Aorta (tissue), 5 donors: Measurements from ENCODE around the gene HOXA5. TPM values are rescaled to one million over a fixed set of nuclear protein-coding genes. Genes with fewer than 3 reads are reported as not detected.

Experiments used
- ATAC-seq: fragments of 200-7000 bp; cut with Tn5 transposase; one replicate; pipeline ENCODE4 v1.9.1; 2022; ENCODE audit warnings: moderate library complexity; ENCODE audit not compliant: low FRiP score
- DNase-seq, 2 donors: peaks; one replicate each; pipeline ENCODE4 v3.0.0-alpha.2; 2020
- H3K27ac ChIP-seq, 2 donors: one replicate each; pipeline ENCODE4 v1.5.1; 2013; ENCODE audit warnings: low read length in 2 of 2, mild to moderate bottlenecking in 2 of 2, moderate library complexity in 2 of 2, control low read depth in 1 of 2, inconsistent platforms in 1 of 2, low read depth in 1 of 2
- H3K27me3 ChIP-seq, 2 donors: one replicate each; pipeline ENCODE4 v1.6.1; 2013; ENCODE audit warnings: control low read depth in 1 of 2, low read length in 1 of 2, mild to moderate bottlenecking in 1 of 2, moderate library complexity in 1 of 2; ENCODE audit not compliant: insufficient read depth in 2 of 2, control insufficient read depth in 1 of 2
- H3K36me3 ChIP-seq, 2 donors: one replicate each; pipeline ENCODE4 v1.6.1; 2013; ENCODE audit warnings: control low read depth in 1 of 2, low read length in 1 of 2, mild to moderate bottlenecking in 1 of 2; ENCODE audit not compliant: insufficient read depth in 2 of 2, control insufficient read depth in 1 of 2
- H3K4me1 ChIP-seq, 2 donors: one replicate each; pipeline ENCODE4 v1.6.1; 2013; ENCODE audit warnings: low read length in 2 of 2, control low read depth in 1 of 2, mild to moderate bottlenecking in 1 of 2, moderate library complexity in 1 of 2; ENCODE audit not compliant: insufficient read depth in 2 of 2, control insufficient read depth in 1 of 2
- H3K4me3 ChIP-seq, 2 donors: one replicate each; pipeline ENCODE4 v1.5.1; 2013; ENCODE audit warnings: low read length in 2 of 2, control low read depth in 1 of 2, mild to moderate bottlenecking in 1 of 2
- H3K9me3 ChIP-seq: one replicate; pipeline ENCODE4 v1.6.1; 2013; ENCODE audit warnings: mild to moderate bottlenecking, low read length; ENCODE audit not compliant: control insufficient read depth
- WGBS, 2 donors: extraction: QIAGEN DNeasy Blood & Tissue Kit; methylation state at CpG; one replicate each; pipeline ENCODE4 v1.1.7; 2013; 5-methylcytosine and 5-hydroxymethylcytosine counted together
- intact Hi-C, 2 donors: fragments of 100-400 bp; cut with DNase I; formaldehyde crosslinking; loops; one replicate each; pipeline versions ENCODE4 v1.14.2 to v1.15.0; 2022
- polyA plus RNA-seq, 2 donors: library from polyadenylated mRNA; stranded (reverse); fragments of 200-250 nt; gene quantifications; one replicate each; pipeline ENCODE4 v1.2.3, GENCODE V29; 2013
- total RNA-seq, 2 donors: library from RNA; stranded (reverse); fragmentation: NEBNext Ultra II Directional; extraction: Animal tissue kit (Norgen Biotek cat#: 25700); gene quantifications; one replicate each; pipeline ENCODE4 v1.2.1, GENCODE V29; 2021
- donor health status: healthy with polysubstance abuse.
- donor health status: Bipolar disorder and iron deficiency.
- donor health status: DM: no; HTN: no; CAD: no.
- donor health status: DM: no; HTN: no; CAD: no.
- donor health status: DM: yes; HTN: yes; CAD: no.

The HOXA5 gene
- total and polyA plus RNA-seq, 4 donors: 1.6 to 11.8 (median 5.4) TPM

- Histone ChIP-seq H3K4me3 (peak overlapping the region in 1 of 2 donors; percentile 28), H3K9me3 (no peaks in the 10 kb centered on the region), H3K36me3 (no peaks in the 10 kb centered on the region), H3K27me3 (no peaks in the 10 kb centered on the region), H3K4me1 (no peaks in the 10 kb centered on the region), H3K27ac (peak overlapping the region; percentile 16 to 20)
- intact Hi-C loops: no loop called here
- WGBS, 2 donors: 25 to 29% methylated on average over 28 of the region's 28 CpGs
- DNase-seq: no peak
- ATAC-seq: no peak
Observed at GRCh38 chr7:27148031-27148755, 4.7 kb upstream of the HOXA5 start.

GRCh38 chr7:27147199-27148030 is 3.9 kb upstream of the HOXA5 start, which contains the start of gene HOXA6:
HOXA6 (minus strand) TSS chr7:27147774; CDS start chr7:27147749, 25 bp downstream.
- Histone ChIP-seq H3K4me1 (no peaks in the 10 kb centered on the region), H3K36me3 (no peaks in the 10 kb centered on the region), H3K9me3 (no peaks in the 10 kb centered on the region), H3K27me3 (no peaks in the 10 kb centered on the region), H3K27ac (peak within 1 kb of the TSS; percentile 16 to 35), H3K4me3 (peak within 1 kb of the TSS; percentile 8 to 28)
- intact Hi-C loops: no loop called here
- ATAC-seq (no peak), DNase-seq (peak; percentile 78 to 92)
- WGBS, 2 donors: 22 to 30% methylated on average over 63 of the region's 63 CpGs

- Histone ChIP-seq H3K4me3 (no peak overlapping the region), H3K36me3 (no peaks in the 10 kb centered on the region), H3K9me3 (no peaks in the 10 kb centered on the region), H3K27me3 (no peaks in the 10 kb centered on the region), H3K27ac (no peak overlapping the region), H3K4me1 (no peaks in the 10 kb centered on the region)
- WGBS, 2 donors: 75 to 89% methylated on average over 4 to 5 of the region's 5 CpGs
- no peak for ATAC-seq
- no peak for DNase-seq
- intact Hi-C loops: no loop called here
Observed at GRCh38 chr7:27146491-27147198, 3.2 kb upstream of the HOXA5 start.

GRCh38 chr7:27145914-27146412 is 2.5 kb upstream of the HOXA5 start:
- no peak overlapping the region for H3K27ac ChIP-seq
- ATAC-seq (no peak), DNase-seq (no peak)
- no peaks in the 10 kb centered on the region for H3K9me3 ChIP-seq
- no peaks in the 10 kb centered on the region for H3K4me1 ChIP-seq
- intact Hi-C loops: no loop called here
- H3K4me3 ChIP-seq: no peak overlapping the region
- H3K27me3 ChIP-seq: no peaks in the 10 kb centered on the region
- WGBS, 2 donors: 71 to 92% methylated on average over 11 of the region's 11 CpGs
- H3K36me3 ChIP-seq: no peaks in the 10 kb centered on the region

- DNase-seq (peak in 1 of 2 donors; percentile 80), ATAC-seq (no peak)
- intact Hi-C loops: no loop called here
- WGBS, 2 donors: 68 to 91% methylated on average over 45 to 47 of the region's 47 CpGs
- no peaks in the 10 kb centered on the region for H3K4me1 ChIP-seq
- no peaks in the 10 kb centered on the region for H3K27me3 ChIP-seq
- H3K27ac ChIP-seq: no peak overlapping the region
- H3K9me3 ChIP-seq: no peaks in the 10 kb centered on the region
- no peak overlapping the region for H3K4me3 ChIP-seq
- H3K36me3 ChIP-seq: no peaks in the 10 kb centered on the region
Observed at GRCh38 chr7:27145165-27145913, 1.9 kb upstream of the HOXA5 start.

- no peaks in the 10 kb centered on the region for H3K9me3 ChIP-seq
- H3K4me1 ChIP-seq: no peaks in the 10 kb centered on the region
- DNase-seq: peak in 1 of 2 donors; percentile 77
- ATAC-seq: peak; percentile 1
- H3K36me3 ChIP-seq: no peaks in the 10 kb centered on the region
- H3K4me3 ChIP-seq: no peak overlapping the region
- 63 to 79% methylated on average over 31 of the region's 31 CpGs for WGBS, 2 donors
- H3K27ac ChIP-seq: no peak overlapping the region
- intact Hi-C loops: loop anchor here in 1 of 2 donors (5.0 kb wide), 1 partner anchor 47 kb away; the partner anchor contains the start of gene HOXA1
- H3K27me3 ChIP-seq: no peaks in the 10 kb centered on the region
Observed at GRCh38 chr7:27144781-27145164, 1.3 kb upstream of the HOXA5 start.

GRCh38 chr7:27143950-27144780 is 684 bp upstream of the HOXA5 start:
- no peaks in the 10 kb centered on the region for H3K9me3 ChIP-seq
- 54 to 61% methylated on average over 40 of the region's 40 CpGs for WGBS, 2 donors
- no peaks in the 10 kb centered on the region for H3K27me3 ChIP-seq
- DNase-seq (no peak), ATAC-seq (no peak)
- H3K36me3 ChIP-seq: no peaks in the 10 kb centered on the region
- no peaks in the 10 kb centered on the region for H3K4me1 ChIP-seq
- intact Hi-C loops: loop anchor here (2.0 to 5.0 kb wide), 2 partner anchors 47 to 289 kb away; partner anchors contain the start of gene HOXA1 (in 1 of the 2)
- no peak overlapping the region for H3K4me3 ChIP-seq
- H3K27ac ChIP-seq: no peak overlapping the region
